Activated CD8-positive, alpha-beta T cell treated with anti-CD3 and anti-CD28 coated beads for 36 hours (primary cell): Measurements from ENCODE around the gene IP6K3. TPM values are rescaled to one million over a fixed set of nuclear protein-coding genes. Genes with fewer than 3 reads are reported as not detected.

Experiments
- ATAC-seq: fragments of 200-7000 bp; cut with Tn5 transposase; one replicate; pipeline ENCODE4 v1.10.0; 2021; ENCODE audit warnings: mild to moderate bottlenecking, moderate library complexity
- CTCF ChIA-PET: fragments of 350-600 bp; sonication (Branson Sonifier 250); formaldehyde crosslinking; loops from one replicate; lab custom pipeline; 2021; ENCODE audit warnings: antibody characterized with exemption; lab: Charles Lee
- POLR2A ChIA-PET: fragments of 350-600 bp; sonication (Branson Sonifier 250); formaldehyde crosslinking; loops from one replicate; lab custom pipeline; 2021; ENCODE audit warnings: antibody characterized with exemption; lab: Charles Lee
- DNase-seq: peaks from one replicate; pipeline ENCODE4 v3.0.0-alpha.2; 2020
- H3K27ac Mint-ChIP-seq: one replicate; pipeline ENCODE4 v1.8.0; 2021; ENCODE audit warnings: mild to moderate bottlenecking, mixed read lengths
- H3K27me3 Mint-ChIP-seq: one replicate; pipeline ENCODE4 v1.8.0; 2021; ENCODE audit warnings: mixed read lengths
- H3K36me3 Mint-ChIP-seq: one replicate; pipeline ENCODE4 v1.8.0; 2021; ENCODE audit warnings: low read depth, mixed read lengths
- H3K4me1 Mint-ChIP-seq: one replicate; pipeline ENCODE4 v1.8.0; 2021; ENCODE audit warnings: low read depth, mixed read lengths
- H3K4me3 Mint-ChIP-seq: one replicate; pipeline ENCODE4 v1.8.0; 2021; ENCODE audit warnings: mild to moderate bottlenecking, moderate library complexity, mixed read lengths
- H3K9me3 Mint-ChIP-seq: one replicate; pipeline ENCODE4 v1.8.0; 2021; ENCODE audit warnings: mixed read lengths
- intact Hi-C: fragments of 100-400 bp; cut with micrococcal nuclease; formaldehyde crosslinking; loops from one replicate; pipeline ENCODE4 v1.10.0; 2022
- total RNA-seq, 2 experiments: library from RNA; stranded (reverse); gene quantifications; one replicate each; pipeline ENCODE4 v1.2.3, GENCODE V29; 2021
- TF ChIP-seq, protein P1 (sequence below): fragments of 200-600 bp; IDR thresholded peaks from one replicate; pipeline ENCODE4 v1.8.0; 2022; ENCODE audit warnings: antibody characterized with exemption, mild to moderate bottlenecking

Gene IP6K3
- total RNA-seq, 2 experiments from 2014 or later: not detected

DNA sequence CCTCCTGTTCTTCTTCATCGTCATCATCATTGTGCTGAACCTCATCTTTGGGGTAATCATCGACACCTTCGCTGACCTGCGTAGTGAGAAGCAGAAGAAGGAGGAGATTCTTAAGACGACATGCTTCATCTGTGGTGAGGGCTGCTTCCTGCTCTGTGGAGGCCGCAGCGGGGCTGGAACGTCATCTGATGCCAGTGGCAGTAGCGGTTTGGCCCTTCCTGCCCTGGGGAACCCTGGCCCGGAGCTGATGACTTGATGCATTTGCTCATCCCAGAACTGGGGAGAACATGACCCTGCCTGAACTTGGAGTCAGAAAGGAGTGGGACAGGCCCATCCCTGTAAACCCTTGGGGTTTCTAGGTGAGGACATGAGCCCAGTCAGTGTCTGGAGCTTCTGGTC lies 53.9 kb downstream of the IP6K3 start:
- Mint-ChIP-seq H3K4me1 (peaks cover 67% of the 10 kb centered on the region), H3K36me3 (peaks cover 71% of the 10 kb centered on the region), H3K4me3 (no peak overlapping the region), H3K9me3 (no peaks in the 10 kb centered on the region), H3K27ac (peak overlapping the region; percentile 79), H3K27me3 (no peaks in the 10 kb centered on the region)
- intact Hi-C loops: no loop called here
- peak; percentile 82 for DNase-seq
- ATAC-seq: peak; percentile 70
- ChIA-PET CTCF (interaction anchor here (0.8 to 3.3 kb wide), 3 partner anchors 9 to 113 kb away, joined by 3 to 12 read pairs (median 6); partner anchors contain the start of genes BAK1 and UQCC2), POLR2A (interaction anchor here (1.3 to 5.1 kb wide), 3 partner anchors 10 to 71 kb away, joined by 3 to 33 read pairs (median 21); partner anchors contain the start of gene UQCC2)
- TF ChIP-seq, protein P1, sequence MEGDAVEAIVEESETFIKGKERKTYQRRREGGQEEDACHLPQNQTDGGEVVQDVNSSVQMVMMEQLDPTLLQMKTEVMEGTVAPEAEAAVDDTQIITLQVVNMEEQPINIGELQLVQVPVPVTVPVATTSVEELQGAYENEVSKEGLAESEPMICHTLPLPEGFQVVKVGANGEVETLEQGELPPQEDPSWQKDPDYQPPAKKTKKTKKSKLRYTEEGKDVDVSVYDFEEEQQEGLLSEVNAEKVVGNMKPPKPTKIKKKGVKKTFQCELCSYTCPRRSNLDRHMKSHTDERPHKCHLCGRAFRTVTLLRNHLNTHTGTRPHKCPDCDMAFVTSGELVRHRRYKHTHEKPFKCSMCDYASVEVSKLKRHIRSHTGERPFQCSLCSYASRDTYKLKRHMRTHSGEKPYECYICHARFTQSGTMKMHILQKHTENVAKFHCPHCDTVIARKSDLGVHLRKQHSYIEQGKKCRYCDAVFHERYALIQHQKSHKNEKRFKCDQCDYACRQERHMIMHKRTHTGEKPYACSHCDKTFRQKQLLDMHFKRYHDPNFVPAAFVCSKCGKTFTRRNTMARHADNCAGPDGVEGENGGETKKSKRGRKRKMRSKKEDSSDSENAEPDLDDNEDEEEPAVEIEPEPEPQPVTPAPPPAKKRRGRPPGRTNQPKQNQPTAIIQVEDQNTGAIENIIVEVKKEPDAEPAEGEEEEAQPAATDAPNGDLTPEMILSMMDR: no peak

DNA sequence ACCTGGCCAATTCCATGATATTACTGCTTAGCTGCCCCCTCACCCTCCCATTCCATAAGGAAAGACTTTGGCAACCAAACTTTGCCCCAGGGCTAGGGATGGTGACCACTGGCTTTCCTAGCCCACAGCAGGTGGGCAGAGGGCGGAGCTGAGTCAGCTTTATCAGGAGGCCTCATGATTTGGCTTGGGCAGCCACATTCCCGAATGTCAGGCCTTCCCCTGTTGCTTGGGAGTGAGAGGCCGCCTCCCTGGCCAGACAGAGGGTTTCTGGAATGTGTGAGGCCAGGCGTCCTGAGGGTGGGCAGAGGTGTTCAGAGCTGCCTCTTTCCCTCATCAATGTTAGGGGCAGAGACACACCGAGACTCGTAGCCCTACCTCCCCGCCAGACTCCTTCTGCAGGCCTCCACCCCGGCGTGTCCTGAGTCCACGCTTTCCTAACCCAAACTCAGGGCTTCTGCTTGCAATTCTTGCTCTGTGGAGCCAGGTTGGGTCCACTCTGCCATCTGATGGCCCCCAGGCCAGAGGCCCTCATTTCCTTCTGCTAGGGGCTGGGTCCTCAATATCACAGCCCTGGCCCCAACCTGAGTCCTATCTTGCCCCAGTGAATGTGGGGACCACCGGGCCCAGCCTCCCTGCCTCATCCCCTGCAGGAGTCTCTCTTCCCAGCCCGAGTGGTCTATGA lies 54.5 kb downstream of the IP6K3 start:
- Mint-ChIP-seq H3K27ac (peak overlapping the region; percentile 79), H3K36me3 (peaks cover 66% of the 10 kb centered on the region), H3K9me3 (no peaks in the 10 kb centered on the region), H3K4me3 (no peak overlapping the region), H3K27me3 (no peaks in the 10 kb centered on the region), H3K4me1 (peaks cover 62% of the 10 kb centered on the region)
- DNase-seq (no peak), ATAC-seq (no peak)
- ChIA-PET CTCF (interaction anchor here (0.7 to 3.3 kb wide), 2 partner anchors 10 to 19 kb away, joined by 3 to 12 read pairs; partner anchors contain the start of gene UQCC2), POLR2A (interaction anchor here (1.3 to 5.1 kb wide), 3 partner anchors 9 to 70 kb away, joined by 3 to 33 read pairs (median 21); partner anchors contain the start of gene UQCC2)
- intact Hi-C loops: no loop called here
- TF ChIP-seq, protein P1: no peak

DNA sequence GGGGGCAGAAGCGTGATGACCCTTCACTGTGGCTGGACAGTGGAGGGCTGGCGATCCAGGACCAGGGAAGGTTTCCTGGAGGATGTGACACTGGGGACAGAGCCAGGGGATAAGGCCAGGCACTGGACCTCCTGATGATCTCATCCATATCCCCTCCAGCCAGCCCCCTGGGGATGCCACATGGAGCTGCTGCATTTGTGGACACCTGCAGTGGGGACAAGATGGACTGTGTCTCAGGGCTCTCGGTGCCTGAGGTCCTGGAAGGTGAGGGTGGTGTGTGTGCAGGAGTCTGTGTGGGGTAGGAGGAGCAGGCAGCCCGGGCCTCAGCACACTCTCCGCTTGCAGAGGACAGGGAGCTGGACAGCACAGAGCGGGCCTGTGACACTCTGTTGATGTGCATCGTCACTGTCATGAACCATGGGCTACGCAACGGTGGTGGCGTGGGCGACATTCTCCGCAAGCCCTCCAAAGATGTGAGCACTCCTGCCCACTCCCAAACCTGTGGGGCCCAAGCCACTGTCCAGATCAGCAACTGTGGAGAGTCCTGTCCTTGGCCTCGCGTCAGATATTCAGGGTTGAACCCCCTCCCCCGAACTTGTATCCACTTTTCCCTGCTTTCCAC lies 55.1 kb downstream of the IP6K3 start:
- peaks cover 65% of the 10 kb centered on the region for H3K36me3 Mint-ChIP-seq
- no peaks in the 10 kb centered on the region for H3K9me3 Mint-ChIP-seq
- intact Hi-C loops: no loop called here
- peaks cover 55% of the 10 kb centered on the region for H3K4me1 Mint-ChIP-seq
- no peak overlapping the region for H3K4me3 Mint-ChIP-seq
- TF ChIP-seq, protein P1: no peak
- H3K27ac Mint-ChIP-seq: peak overlapping the region; percentile 52
- CTCF ChIA-PET: interaction anchor here (0.7 to 1.3 kb wide), 2 partner anchors 11 to 20 kb away, joined by 3 to 5 read pairs; partner anchors contain the start of gene UQCC2
- DNase-seq (no peak), ATAC-seq (no peak)
- POLR2A ChIA-PET: interaction anchor here (4.8 kb wide), 1 partner anchor 8 kb away, joined by 21 read pairs; no protein-coding TSS in a partner anchor
- no peaks in the 10 kb centered on the region for H3K27me3 Mint-ChIP-seq

DNA sequence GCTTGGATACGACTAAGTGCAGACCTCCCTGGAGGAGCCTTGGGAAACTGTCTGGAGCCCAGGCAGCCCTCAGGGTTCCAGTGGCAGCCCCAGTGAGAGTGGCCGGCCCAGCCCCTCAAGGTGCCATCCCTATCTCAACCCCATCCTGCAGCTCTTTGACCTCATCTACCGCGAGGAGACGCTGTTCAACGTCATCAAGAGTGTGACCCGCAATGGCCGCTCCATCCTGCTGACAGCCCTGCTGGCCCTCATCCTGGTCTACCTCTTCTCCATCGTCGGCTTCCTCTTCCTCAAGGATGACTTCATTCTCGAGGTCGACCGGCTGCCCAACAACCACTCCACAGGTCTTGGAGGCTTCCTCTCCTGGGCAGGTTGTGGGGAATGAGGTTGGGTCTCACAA lies 55.9 kb downstream of the IP6K3 start:
- POLR2A ChIA-PET: no interaction called here
- CTCF ChIA-PET: interaction anchor here (0.6 to 1.3 kb wide), 2 partner anchors 9 to 20 kb away, joined by 3 to 5 read pairs; partner anchors contain the start of gene UQCC2
- Mint-ChIP-seq H3K27ac (no peak overlapping the region), H3K9me3 (no peaks in the 10 kb centered on the region), H3K4me3 (no peak overlapping the region), H3K36me3 (peaks cover 64% of the 10 kb centered on the region), H3K27me3 (no peaks in the 10 kb centered on the region), H3K4me1 (peaks cover 47% of the 10 kb centered on the region)
- ATAC-seq (no peak), DNase-seq (no peak)
- intact Hi-C loops: no loop called here
- TF ChIP-seq, protein P1: no peak
